Measurements from ENCODE around the gene GTF3C2. TPM values are rescaled to one million over a fixed set of nuclear protein-coding genes. Genes with fewer than 3 reads are reported as not detected.

Gene GTF3C2
- total and polyA plus RNA-seq, 2 of the 13 experiments (the other 11 are each of a cell fraction or from before 2014, with no cell fraction given), result 77.5 to 130 TPM

GRCh38 chr2:27370816-27371620 is 14.5 kb upstream of the GTF3C2 start (continued):
- TF ChIP-seq ATF2 (CRISPR knock-in tag; IDR thresholded peaks at IDR 0.05) (0 out of 2 replicates have a peak, but pooled peaks have one; percentile 26), SP2 (CRISPR knock-in tag; IDR thresholded peaks at IDR 0.05) (no peak), ZNF44 (CRISPR knock-in tag; IDR thresholded peaks at IDR 0.05) (no peak), IRF1 (CRISPR knock-in tag; IDR thresholded peaks at IDR 0.05; ENCODE audit: low read depth) (0 out of 2 replicates have a peak, but pooled peaks have one; percentile 48), CREM (IDR thresholded peaks at IDR 0.05) (peak; percentile 52; the same call in 1 of the 2 replicates), CREM (CRISPR knock-in tag; IDR thresholded peaks at IDR 0.05) (no peak), ZBTB8A (CRISPR knock-in tag; IDR thresholded peaks at IDR 0.05; ENCODE audit: borderline replicate concordance, low read depth) (no peak; the same call in none of the 2 replicates), SALL1 (CRISPR knock-in tag; IDR thresholded peaks at IDR 0.05) (peak; percentile 14; the same call in 1 of the 2 replicates), ZBTB21 (CRISPR knock-in tag; IDR thresholded peaks at IDR 0.05) (no peak; the same call in 1 of the 2 replicates), ZNF430 (CRISPR knock-in tag; IDR thresholded peaks at IDR 0.05) (peak; percentile 64; the same call in 1 of the 2 replicates), ZFP41 (CRISPR knock-in tag; IDR thresholded peaks at IDR 0.05; ENCODE audit: borderline replicate concordance) (no peak), FOXP4 (CRISPR knock-in tag; IDR thresholded peaks at IDR 0.05) (no peak), ISX (CRISPR knock-in tag; conservative IDR thresholded peaks at IDR 0.05) (no peak), FIP1L1 (IDR thresholded peaks at IDR 0.05; ENCODE audit: borderline replicate concordance, insufficient read depth, low read depth, low read length) (no peak), PAF1 (CRISPR knock-in tag; IDR thresholded peaks at IDR 0.05) (no peak), ZNF879 (CRISPR knock-in tag; IDR thresholded peaks at IDR 0.05) (0 out of 2 replicates have a peak, but pooled peaks have one; percentile 81), ZNF777 (CRISPR knock-in tag; IDR thresholded peaks at IDR 0.05) (no peak; the same call in 1 of the 2 replicates), AGO1 (IDR thresholded peaks at IDR 0.05; ENCODE audit: low read depth, low read length, poor library complexity, severe bottlenecking) (no peak), PHF21A (CRISPR knock-in tag; IDR thresholded peaks at IDR 0.05) (no peak), HNRNPK (IDR thresholded peaks at IDR 0.05; ENCODE audit: low read depth, low read length, poor library complexity, severe bottlenecking) (no peak), CERS6 (CRISPR knock-in tag; IDR thresholded peaks at IDR 0.05) (peak; percentile 49; the same call in 1 of the 2 replicates), ZNF484 (CRISPR knock-in tag; IDR thresholded peaks at IDR 0.05; ENCODE audit: borderline replicate concordance, low read depth) (no peak; the same call in none of the 2 replicates), GFI1 (CRISPR knock-in tag; IDR thresholded peaks at IDR 0.05; ENCODE audit: borderline replicate concordance) (no peak; the same call in 1 of the 2 replicates)
